Caco-2 (cell line): Measurements from ENCODE around the gene PARS2. TPM values are rescaled to one million over a fixed set of nuclear protein-coding genes. Genes with fewer than 3 reads are reported as not detected.
A peak's percentile ranks its signal among the peaks of the same experiment; 100 is the strongest.

Experiments used
- BruUV-seq: library from RNA; stranded (reverse); fragments of 400-500 nt; replicated peaks from 2 replicates; lab custom pipeline; 2021; lab: Mats Ljungman, UMichigan
- CTCF ChIA-PET: fragments of 300-600 bp; sonication (Branson Sonifier 250); formaldehyde crosslinking; loops from one replicate; lab custom pipeline; 2022; ENCODE audit warnings: antibody characterized with exemption; lab: Charles Lee
- POLR2A ChIA-PET: fragments of 300-600 bp; sonication (Branson Sonifier 250); formaldehyde crosslinking; loops from one replicate; lab custom pipeline; 2022; ENCODE audit warnings: antibody characterized with exemption; lab: Charles Lee
- DNase-seq, 2 experiments: peaks; one replicate each; pipeline versions ENCODE4 v3.0.0 to v3.0.0-alpha.2; 2020 to 2022
- H3K27me3 ChIP-seq: replicated peaks from 2 replicates; pipeline ENCODE4 v1.6.0; 2011; ENCODE audit warnings: low read length; ENCODE audit not compliant: control insufficient read depth, insufficient read depth
- H3K36me3 ChIP-seq: 2 replicates; pipeline ENCODE4 v1.5.1; 2011; ENCODE audit warnings: low read length; ENCODE audit not compliant: control insufficient read depth, insufficient read depth
- H3K4me1 ChIP-seq: fragments of 250-450 bp; sonication (Bioruptor Pico); 2 replicates; pipeline ENCODE4 v1.5.1; 2020; ENCODE audit warnings: mild to moderate bottlenecking
- H3K4me3 ChIP-seq: 2 replicates; pipeline ENCODE4 v1.5.1; 2011; ENCODE audit warnings: low read depth, mild to moderate bottlenecking, control low read depth, low read length
- H3K9me3 ChIP-seq: fragments of 250-450 bp; sonication (Bioruptor Pico); 2 replicates; pipeline ENCODE4 v1.5.1; 2020; ENCODE audit warnings: mild to moderate bottlenecking, moderate library complexity
- H3K27ac Mint-ChIP-seq: one replicate; pipeline ENCODE4 v1.8.0; 2022; ENCODE audit warnings: mixed read lengths; ENCODE audit not compliant: unreplicated experiment
- H3K27me3 Mint-ChIP-seq: one replicate; pipeline ENCODE4 v1.8.0; 2022; ENCODE audit warnings: mixed read lengths; ENCODE audit not compliant: insufficient read depth, unreplicated experiment
- H3K36me3 Mint-ChIP-seq: one replicate; pipeline ENCODE4 v1.8.0; 2022; ENCODE audit warnings: mild to moderate bottlenecking, mixed read lengths; ENCODE audit not compliant: insufficient read depth, unreplicated experiment
- H3K4me1 Mint-ChIP-seq: one replicate; pipeline ENCODE4 v1.8.0; 2022; ENCODE audit warnings: low read depth, mixed read lengths; ENCODE audit not compliant: unreplicated experiment
- H3K4me3 Mint-ChIP-seq: one replicate; pipeline ENCODE4 v1.8.0; 2022; ENCODE audit warnings: mild to moderate bottlenecking, moderate library complexity, mixed read lengths; ENCODE audit not compliant: unreplicated experiment
- H3K9me3 Mint-ChIP-seq: one replicate; pipeline ENCODE4 v1.8.0; 2022; ENCODE audit warnings: mixed read lengths; ENCODE audit not compliant: unreplicated experiment
- intact Hi-C: fragments of 100-400 bp; cut with micrococcal nuclease; formaldehyde crosslinking; loops from one replicate; pipeline ENCODE4 v1.10.0; 2022; ENCODE audit not compliant: unreplicated experiment
- total RNA-seq: library from RNA; stranded (reverse); gene quantifications from 2 replicates; pipeline ENCODE4 v1.2.3, GENCODE V29; 2022
- TF ChIP-seq, protein P1 (sequence below), 2 experiments: fragments of 200-600 bp in 1 of 2; IDR thresholded peaks; 1 replicate in 1 of 2; 2 replicates in 1 of 2; pipeline versions ENCODE4 v1.5.1 to v1.8.0; 2011 to 2022; ENCODE audit warnings: antibody characterized with exemption in 1 of 2, control low read depth in 1 of 2, inconsistent platforms in 1 of 2, low read depth in 1 of 2, low read length in 1 of 2, mild to moderate bottlenecking in 1 of 2, moderate library complexity in 1 of 2; ENCODE audit not compliant: insufficient read depth in 1 of 2, severe bottlenecking in 1 of 2, unreplicated experiment in 1 of 2

The PARS2 gene
- total RNA-seq, 1 experiment from 2014 or later = 5.8 TPM

DNA sequence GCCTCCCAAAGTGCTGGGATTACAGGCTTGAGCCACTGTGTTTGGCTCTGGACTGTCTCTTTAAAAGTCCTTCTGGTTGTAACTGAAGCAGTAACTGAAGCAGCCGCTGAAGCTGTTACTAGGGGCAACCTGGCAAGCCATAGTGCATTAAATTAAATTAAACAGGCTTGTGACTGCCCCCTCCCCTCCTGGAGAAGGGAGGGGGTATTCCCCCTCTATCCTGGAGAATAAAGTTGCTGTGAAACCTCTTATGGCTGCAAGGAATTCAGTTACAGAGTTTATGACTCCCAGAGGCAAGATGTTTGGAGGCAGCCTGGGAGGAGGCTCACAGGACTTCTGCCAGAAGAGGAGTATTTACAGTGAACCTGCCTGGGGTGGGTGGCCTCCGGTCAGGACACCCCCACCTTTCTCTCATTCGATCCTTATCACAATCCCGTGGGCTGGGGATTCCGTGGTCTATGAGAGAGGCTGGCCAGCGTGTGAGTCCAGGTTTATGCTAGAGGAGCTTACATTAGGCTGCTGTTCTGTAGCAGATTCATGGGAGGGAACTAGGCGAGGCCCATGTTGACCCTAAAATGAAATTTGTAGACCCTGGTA lies 28.5 kb upstream of the PARS2 start:
- peaks cover 9% of the 10 kb centered on the region for H3K36me3 Mint-ChIP-seq
- POLR2A ChIA-PET = no interaction called here
- H3K27ac Mint-ChIP-seq = no peak overlapping the region
- Histone ChIP-seq H3K4me1 (peaks cover 22% of the 10 kb centered on the region), H3K4me3 (no peak overlapping the region), H3K9me3 (no peaks in the 10 kb centered on the region; the same call in 1 of the 2 replicates), H3K27me3 (no peaks in the 10 kb centered on the region), H3K36me3 (no peaks in the 10 kb centered on the region)
- no peaks in the 10 kb centered on the region for H3K9me3 Mint-ChIP-seq
- CTCF ChIA-PET = interaction anchor here (0.9 kb wide), 1 partner anchor 8 kb away, joined by 4 read pairs; the partner anchor contains the start of gene TTC22
- no peak for DNase-seq
- BruUV-seq = no TSS peak
- peaks cover 26% of the 10 kb centered on the region for H3K4me1 Mint-ChIP-seq
- intact Hi-C loops = no loop called here
- TF ChIP-seq, protein P1, sequence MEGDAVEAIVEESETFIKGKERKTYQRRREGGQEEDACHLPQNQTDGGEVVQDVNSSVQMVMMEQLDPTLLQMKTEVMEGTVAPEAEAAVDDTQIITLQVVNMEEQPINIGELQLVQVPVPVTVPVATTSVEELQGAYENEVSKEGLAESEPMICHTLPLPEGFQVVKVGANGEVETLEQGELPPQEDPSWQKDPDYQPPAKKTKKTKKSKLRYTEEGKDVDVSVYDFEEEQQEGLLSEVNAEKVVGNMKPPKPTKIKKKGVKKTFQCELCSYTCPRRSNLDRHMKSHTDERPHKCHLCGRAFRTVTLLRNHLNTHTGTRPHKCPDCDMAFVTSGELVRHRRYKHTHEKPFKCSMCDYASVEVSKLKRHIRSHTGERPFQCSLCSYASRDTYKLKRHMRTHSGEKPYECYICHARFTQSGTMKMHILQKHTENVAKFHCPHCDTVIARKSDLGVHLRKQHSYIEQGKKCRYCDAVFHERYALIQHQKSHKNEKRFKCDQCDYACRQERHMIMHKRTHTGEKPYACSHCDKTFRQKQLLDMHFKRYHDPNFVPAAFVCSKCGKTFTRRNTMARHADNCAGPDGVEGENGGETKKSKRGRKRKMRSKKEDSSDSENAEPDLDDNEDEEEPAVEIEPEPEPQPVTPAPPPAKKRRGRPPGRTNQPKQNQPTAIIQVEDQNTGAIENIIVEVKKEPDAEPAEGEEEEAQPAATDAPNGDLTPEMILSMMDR (IDR thresholded peaks at IDR 0.05; ENCODE audit: insufficient read depth in 1 of 2, low read depth in 1 of 2, low read length in 1 of 2, severe bottlenecking in 1 of 2, unreplicated experiment in 1 of 2) = no peak
- H3K4me3 Mint-ChIP-seq = no peak overlapping the region
- no peaks in the 10 kb centered on the region for H3K27me3 Mint-ChIP-seq

DNA sequence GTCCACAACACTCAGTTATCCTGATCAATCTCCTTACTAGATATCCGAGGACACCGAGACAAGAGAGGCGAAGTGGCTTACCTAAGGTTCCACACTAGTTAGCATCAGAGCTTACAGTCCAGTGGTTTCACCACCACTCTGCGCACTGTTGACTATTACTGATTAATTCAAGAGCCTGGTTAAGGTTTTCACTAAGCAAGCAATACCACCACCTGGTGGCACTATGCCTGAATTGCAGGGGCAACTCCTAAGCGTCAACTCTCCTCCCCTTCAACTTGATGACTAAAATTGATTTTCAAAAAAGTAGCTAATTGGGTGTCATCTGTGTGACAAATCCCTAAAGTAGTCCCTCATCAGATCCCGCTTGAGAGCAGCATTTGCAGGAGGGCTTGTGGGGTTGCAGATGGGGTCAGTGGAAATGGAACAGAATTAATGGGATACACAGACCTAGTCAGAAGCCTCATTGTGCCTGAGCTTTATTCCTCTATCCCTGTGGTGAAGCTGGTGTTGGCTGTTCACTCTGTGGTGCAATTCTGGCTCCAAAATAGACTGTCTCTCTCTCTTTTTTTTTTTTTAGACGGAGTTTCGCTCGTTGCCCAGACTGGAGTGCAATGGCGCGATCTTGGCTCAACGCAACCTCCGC lies 27.7 kb upstream of the PARS2 start:
- H3K4me3 ChIP-seq = no peak overlapping the region
- no peak overlapping the region for H3K4me3 Mint-ChIP-seq
- TF ChIP-seq, protein P1 (IDR thresholded peaks at IDR 0.05; ENCODE audit: insufficient read depth in 1 of 2, low read depth in 1 of 2, low read length in 1 of 2, severe bottlenecking in 1 of 2, unreplicated experiment in 1 of 2) = peak; percentile 33 to 35
- no TSS peak for BruUV-seq
- peaks cover 22% of the 10 kb centered on the region for H3K4me1 ChIP-seq
- no peaks in the 10 kb centered on the region for H3K27me3 Mint-ChIP-seq
- no peaks in the 10 kb centered on the region for H3K9me3 Mint-ChIP-seq
- H3K36me3 ChIP-seq = no peaks in the 10 kb centered on the region
- ChIA-PET CTCF (interaction anchor here (2.5 kb wide), 1 partner anchor 9 kb away, joined by 8 read pairs; the partner anchor contains the start of gene TTC22), POLR2A (no interaction called here)
- H3K27ac Mint-ChIP-seq = no peak overlapping the region
- no peaks in the 10 kb centered on the region; the same call in 1 of the 2 replicates for H3K9me3 ChIP-seq
- intact Hi-C loops = no loop called here
- H3K36me3 Mint-ChIP-seq = peaks cover 12% of the 10 kb centered on the region
- H3K4me1 Mint-ChIP-seq = peaks cover 20% of the 10 kb centered on the region
- DNase-seq = peak in 1 of 2 experiments; percentile 40
- no peaks in the 10 kb centered on the region for H3K27me3 ChIP-seq

GRCh38 chr1:54788459-54788858 lies 24.1 kb upstream of the PARS2 start:
- H3K9me3 Mint-ChIP-seq = no peaks in the 10 kb centered on the region
- CTCF ChIA-PET = no interaction called here
- TF ChIP-seq, protein P1 (IDR thresholded peaks at IDR 0.05; ENCODE audit: insufficient read depth in 1 of 2, low read depth in 1 of 2, low read length in 1 of 2, severe bottlenecking in 1 of 2, unreplicated experiment in 1 of 2) = no peak

More at GRCh38 chr1:54788459-54788858, 24.1 kb upstream of the PARS2 start:
- H3K4me1 ChIP-seq = peaks cover under 1% of the 10 kb centered on the region; the same call in 1 of the 2 replicates
- Mint-ChIP-seq H3K27me3 (no peaks in the 10 kb centered on the region), H3K27ac (peak overlapping the region; percentile 17), H3K4me3 (no peak overlapping the region), H3K36me3 (peaks cover 6% of the 10 kb centered on the region), H3K4me1 (no peaks in the 10 kb centered on the region)
- H3K36me3 ChIP-seq = no peaks in the 10 kb centered on the region
- H3K27me3 ChIP-seq = no peaks in the 10 kb centered on the region
- intact Hi-C loops = no loop called here
- no peak overlapping the region for H3K4me3 ChIP-seq
- no TSS peak for BruUV-seq
- no peak for DNase-seq
- POLR2A ChIA-PET = no interaction called here
- H3K9me3 ChIP-seq = no peaks in the 10 kb centered on the region; the same call in 1 of the 2 replicates
